Neural progenitor cell (in vitro differentiated cells): Measurements from ENCODE around the gene HIVEP2. TPM values are rescaled to one million over a fixed set of nuclear protein-coding genes. Genes with fewer than 3 reads are reported as not detected.

Source experiments
- DNase-seq: peaks from one replicate; pipeline ENCODE4 v3.0.0-alpha.2; 2016; ENCODE audit warnings: low spot score
- H2AFZ ChIP-seq: fragments of 200-600 bp; sonication (generic); replicated peaks from 2 replicates; pipeline ENCODE4 v1.6.1; 2016; ENCODE audit warnings: antibody characterized with exemption
- H3F3A ChIP-seq: fragments of 200-600 bp; sonication (generic); 2 replicates; pipeline ENCODE4 v1.6.1; 2016; ENCODE audit warnings: antibody characterized with exemption, low read depth
- H3K27ac ChIP-seq: fragments of 200-600 bp; sonication (generic); 2 replicates; pipeline ENCODE4 v1.5.1; 2016; ENCODE audit warnings: mild to moderate bottlenecking
- H3K27me3 ChIP-seq: fragments of 200-600 bp; sonication (generic); 2 replicates; pipeline ENCODE4 v1.6.1; 2016; ENCODE audit warnings: mild to moderate bottlenecking, moderate library complexity
- H3K36me3 ChIP-seq: fragments of 200-600 bp; sonication (generic); 2 replicates; pipeline ENCODE4 v1.5.1; 2016
- H3K4me1 ChIP-seq: fragments of 200-600 bp; sonication (generic); 2 replicates; pipeline ENCODE4 v1.6.1; 2016; ENCODE audit warnings: mixed run types
- H3K4me2 ChIP-seq: fragments of 200-600 bp; sonication (generic); 2 replicates; pipeline ENCODE4 v1.6.1; 2016
- H3K4me3 ChIP-seq: fragments of 200-600 bp; sonication (generic); 2 replicates; pipeline ENCODE4 v1.5.1; 2016
- H3K79me2 ChIP-seq: fragments of 200-600 bp; sonication (generic); 2 replicates; pipeline ENCODE4 v1.6.1; 2016; ENCODE audit warnings: low read depth
- H3K9ac ChIP-seq: fragments of 200-600 bp; sonication (generic); 2 replicates; pipeline ENCODE4 v1.6.1; 2016
- H3K9me3 ChIP-seq: fragments of 200-600 bp; sonication (generic); 2 replicates; pipeline ENCODE4 v1.5.1; 2016; ENCODE audit warnings: low read depth
- H4K20me1 ChIP-seq: fragments of 200-600 bp; sonication (generic); 2 replicates; pipeline ENCODE4 v1.6.1; 2016; ENCODE audit warnings: low read depth
- H3K27ac Mint-ChIP-seq: 3 replicates; pipeline ENCODE4 v1.8.0; 2021; ENCODE audit warnings: mixed read lengths
- H3K27me3 Mint-ChIP-seq: 2 replicates; pipeline ENCODE4 v1.8.0; 2022; ENCODE audit warnings: low read depth, mild to moderate bottlenecking, inconsistent platforms, moderate library complexity, mixed read lengths; ENCODE audit not compliant: insufficient read depth
- H3K36me3 Mint-ChIP-seq: 3 replicates; pipeline ENCODE4 v1.8.0; 2021; ENCODE audit warnings: mixed read lengths
- H3K4me1 Mint-ChIP-seq: 3 replicates; pipeline ENCODE4 v1.8.0; 2021; ENCODE audit warnings: mixed read lengths
- H3K4me3 Mint-ChIP-seq: 3 replicates; pipeline ENCODE4 v1.8.0; 2021; ENCODE audit warnings: mild to moderate bottlenecking, moderate library complexity, mixed read lengths
- H3K9me3 Mint-ChIP-seq: 3 replicates; pipeline ENCODE4 v1.8.0; 2020; ENCODE audit warnings: mixed read lengths
- EZH2 ChIP-seq: fragments of 200-600 bp; sonication (generic); IDR thresholded peaks from 2 replicates; pipeline ENCODE4 v1.6.1; 2017; ENCODE audit warnings: antibody characterized with exemption, mild to moderate bottlenecking, moderate library complexity
- EZH2phosphoT487 ChIP-seq: fragments of 200-600 bp; sonication (generic); IDR thresholded peaks from 2 replicates; pipeline ENCODE4 v1.6.1; 2017; ENCODE audit warnings: antibody characterized with exemption
- total RNA-seq: library from RNA; depleted of rRNA; stranded (reverse); fragments of >200 nt; gene quantifications from 2 replicates; pipeline ENCODE4 v1.2.3, GENCODE V29; 2015; ENCODE audit warnings: low replicate concordance
- TF ChIP-seq, protein P1 (sequence below): fragments of 200-600 bp; sonication (generic); IDR thresholded peaks from 2 replicates; pipeline ENCODE4 v1.5.1; 2017; ENCODE audit warnings: antibody characterized with exemption, mild to moderate bottlenecking

Gene HIVEP2
- total RNA-seq, 1 donor from 2014 or later = 2.1 TPM

GRCh38 chr6:142819603-142820337, 125.2 kb downstream of the HIVEP2 start:
- H3K27me3 Mint-ChIP-seq = no peaks in the 10 kb centered on the region
- Histone ChIP-seq H3K9me3 (no peaks in the 10 kb centered on the region), H3K27ac (no peak overlapping the region), H3K9ac (no peak overlapping the region), H3K4me1 (peaks cover 10% of the 10 kb centered on the region), H2AFZ (no peak overlapping the region), H3K27me3 (no peaks in the 10 kb centered on the region), H3K36me3 (no peaks in the 10 kb centered on the region), H4K20me1 (no peaks in the 10 kb centered on the region), H3K4me2 (no peak overlapping the region), H3F3A (no peaks in the 10 kb centered on the region), H3K4me3 (no peak overlapping the region), H3K79me2 (no peaks in the 10 kb centered on the region)
- DNase-seq = no peak
- no peak overlapping the region for H3K27ac Mint-ChIP-seq
- TF ChIP-seq EZH2phosphoT487 (no peak), EZH2 (no peak)
- peaks cover 19% of the 10 kb centered on the region for H3K4me1 Mint-ChIP-seq
- no peaks in the 10 kb centered on the region for H3K36me3 Mint-ChIP-seq
- no peak overlapping the region for H3K4me3 Mint-ChIP-seq
- no peaks in the 10 kb centered on the region for H3K9me3 Mint-ChIP-seq

DNA sequence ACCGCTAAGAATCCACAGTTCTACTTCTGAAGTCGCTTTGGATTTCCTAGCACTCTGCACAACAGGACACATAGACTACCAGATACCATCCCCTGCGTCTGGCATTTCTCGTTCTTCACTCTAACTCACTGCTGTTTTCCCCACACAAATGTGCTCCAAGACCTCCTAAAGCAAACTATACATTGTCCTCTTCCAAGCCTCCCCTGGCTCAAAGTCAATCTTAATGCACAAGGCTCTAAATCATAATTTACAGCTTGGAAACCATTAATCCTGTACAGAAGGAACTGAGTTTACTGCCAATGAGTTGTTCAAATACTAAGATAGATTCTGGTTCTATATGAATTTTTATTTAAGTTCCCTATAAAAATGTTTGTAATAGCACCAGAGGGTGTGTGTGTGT, 128.5 kb downstream of the HIVEP2 start:
- Histone ChIP-seq H3K9ac (no peak overlapping the region), H3F3A (no peaks in the 10 kb centered on the region), H3K27me3 (no peaks in the 10 kb centered on the region), H3K4me2 (no peak overlapping the region), H2AFZ (no peak overlapping the region), H3K27ac (no peak overlapping the region), H3K4me1 (peaks cover 8% of the 10 kb centered on the region), H3K79me2 (no peaks in the 10 kb centered on the region), H3K9me3 (no peaks in the 10 kb centered on the region), H4K20me1 (no peaks in the 10 kb centered on the region), H3K4me3 (no peak overlapping the region), H3K36me3 (no peaks in the 10 kb centered on the region)
- H3K36me3 Mint-ChIP-seq = no peaks in the 10 kb centered on the region
- H3K27ac Mint-ChIP-seq = no peak overlapping the region
- TF ChIP-seq, protein P1, sequence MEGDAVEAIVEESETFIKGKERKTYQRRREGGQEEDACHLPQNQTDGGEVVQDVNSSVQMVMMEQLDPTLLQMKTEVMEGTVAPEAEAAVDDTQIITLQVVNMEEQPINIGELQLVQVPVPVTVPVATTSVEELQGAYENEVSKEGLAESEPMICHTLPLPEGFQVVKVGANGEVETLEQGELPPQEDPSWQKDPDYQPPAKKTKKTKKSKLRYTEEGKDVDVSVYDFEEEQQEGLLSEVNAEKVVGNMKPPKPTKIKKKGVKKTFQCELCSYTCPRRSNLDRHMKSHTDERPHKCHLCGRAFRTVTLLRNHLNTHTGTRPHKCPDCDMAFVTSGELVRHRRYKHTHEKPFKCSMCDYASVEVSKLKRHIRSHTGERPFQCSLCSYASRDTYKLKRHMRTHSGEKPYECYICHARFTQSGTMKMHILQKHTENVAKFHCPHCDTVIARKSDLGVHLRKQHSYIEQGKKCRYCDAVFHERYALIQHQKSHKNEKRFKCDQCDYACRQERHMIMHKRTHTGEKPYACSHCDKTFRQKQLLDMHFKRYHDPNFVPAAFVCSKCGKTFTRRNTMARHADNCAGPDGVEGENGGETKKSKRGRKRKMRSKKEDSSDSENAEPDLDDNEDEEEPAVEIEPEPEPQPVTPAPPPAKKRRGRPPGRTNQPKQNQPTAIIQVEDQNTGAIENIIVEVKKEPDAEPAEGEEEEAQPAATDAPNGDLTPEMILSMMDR = no peak
- TF ChIP-seq EZH2phosphoT487 (no peak), EZH2 (no peak)
- no peak for DNase-seq
- peaks cover 6% of the 10 kb centered on the region for H3K4me1 Mint-ChIP-seq
- H3K9me3 Mint-ChIP-seq = no peaks in the 10 kb centered on the region
- H3K4me3 Mint-ChIP-seq = no peak overlapping the region
- H3K27me3 Mint-ChIP-seq = no peaks in the 10 kb centered on the region

DNA sequence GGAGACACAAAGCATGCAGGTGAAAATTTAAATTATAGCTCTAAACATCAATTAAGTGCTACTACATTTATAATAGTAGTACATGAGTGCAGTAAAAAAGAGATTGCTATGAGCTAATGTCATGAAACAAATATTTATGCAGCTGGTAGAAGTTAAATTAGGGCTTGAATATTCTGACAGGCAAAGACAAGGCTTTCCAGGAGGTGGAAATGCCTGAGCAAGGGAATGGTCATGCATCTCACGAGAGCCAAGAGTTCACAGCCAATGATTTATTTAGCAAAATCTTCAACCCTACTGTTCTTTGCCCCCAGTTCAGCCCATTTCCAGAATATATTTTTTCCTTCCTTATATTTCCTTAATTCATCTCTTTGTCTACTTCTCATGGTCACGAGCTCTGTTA, 128.9 kb downstream of the HIVEP2 start:
- no peak overlapping the region for H3K27ac ChIP-seq
- H3K4me1 ChIP-seq = peaks cover 12% of the 10 kb centered on the region
- H3K27me3 ChIP-seq = no peaks in the 10 kb centered on the region
- peaks cover 6% of the 10 kb centered on the region for H3K4me1 Mint-ChIP-seq
- H3K79me2 ChIP-seq = no peaks in the 10 kb centered on the region
- no peaks in the 10 kb centered on the region for H3K9me3 ChIP-seq
- DNase-seq = no peak
- no peaks in the 10 kb centered on the region for H3K9me3 Mint-ChIP-seq
- H3K36me3 Mint-ChIP-seq = no peaks in the 10 kb centered on the region
- no peak overlapping the region for H3K4me2 ChIP-seq
- no peak overlapping the region for H3K4me3 Mint-ChIP-seq
- no peaks in the 10 kb centered on the region for H3K36me3 ChIP-seq
- no peak overlapping the region for H3K9ac ChIP-seq
- H2AFZ ChIP-seq = no peak overlapping the region
- no peak overlapping the region for H3K4me3 ChIP-seq
- no peaks in the 10 kb centered on the region for H4K20me1 ChIP-seq
- no peaks in the 10 kb centered on the region for H3F3A ChIP-seq
- TF ChIP-seq EZH2 = no peak
- TF ChIP-seq EZH2phosphoT487 = no peak
- TF ChIP-seq, protein P1 = no peak
- no peaks in the 10 kb centered on the region for H3K27me3 Mint-ChIP-seq
- no peak overlapping the region for H3K27ac Mint-ChIP-seq

DNA sequence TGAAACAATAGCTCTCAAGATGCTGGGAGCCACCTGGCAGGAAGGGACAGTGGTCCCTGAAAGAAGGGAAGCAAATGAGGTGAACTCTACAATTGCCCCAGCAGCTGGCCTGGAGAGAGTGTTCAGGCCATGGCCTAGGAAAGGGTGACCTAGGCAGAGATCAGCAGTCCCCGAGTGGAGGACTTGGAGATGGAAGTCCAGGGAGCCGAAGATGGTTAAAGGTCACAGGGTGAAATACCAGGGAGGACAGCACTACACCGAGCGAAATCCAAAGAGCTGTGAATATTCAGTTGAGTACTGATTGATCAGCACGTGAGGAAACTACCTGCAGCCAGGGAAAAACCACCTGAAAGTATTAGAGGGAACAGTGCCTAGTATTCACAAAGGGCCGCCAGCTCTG, 133.1 kb downstream of the HIVEP2 start:
- H3K27ac Mint-ChIP-seq = no peak overlapping the region
- Histone ChIP-seq H3K4me3 (no peak overlapping the region), H3K27me3 (no peaks in the 10 kb centered on the region), H3K79me2 (no peaks in the 10 kb centered on the region), H3K4me1 (peaks cover 13% of the 10 kb centered on the region), H3K27ac (no peak overlapping the region), H3F3A (no peaks in the 10 kb centered on the region), H2AFZ (no peak overlapping the region), H3K4me2 (no peak overlapping the region), H3K9me3 (no peaks in the 10 kb centered on the region), H3K36me3 (no peaks in the 10 kb centered on the region), H4K20me1 (no peaks in the 10 kb centered on the region), H3K9ac (no peak overlapping the region)
- H3K27me3 Mint-ChIP-seq = peaks cover 3% of the 10 kb centered on the region
- H3K4me1 Mint-ChIP-seq = peaks cover 13% of the 10 kb centered on the region
- TF ChIP-seq, protein P1 = no peak
- TF ChIP-seq EZH2 (no peak), EZH2phosphoT487 (no peak)
- no peak for DNase-seq
- H3K9me3 Mint-ChIP-seq = peaks cover 2% of the 10 kb centered on the region
- H3K4me3 Mint-ChIP-seq = no peak overlapping the region
- peaks cover 2% of the 10 kb centered on the region for H3K36me3 Mint-ChIP-seq
